HCT116 (cell line): ENCODE measurements around the gene ZNF12. TPM values are rescaled to one million over a fixed set of nuclear protein-coding genes. Genes with fewer than 3 reads are reported as not detected.
A peak's percentile ranks its signal among the peaks of the same experiment; 100 is the strongest.
"Not testable (repeated sequence)": the region's sequence is repeated elsewhere in the genome, so short reads cannot be mapped to it uniquely, and the experiment has no call there.

Experiments
- ATAC-seq: fragments of 200-7000 bp; cut with Tn5 transposase; 2 replicates; pipeline ENCODE4 v1.9.1; 2020; ENCODE audit warnings: mild to moderate bottlenecking, moderate library complexity
- BruUV-seq: library from RNA; stranded (reverse); fragments of 400-500 nt; replicated peaks from 2 replicates; lab custom pipeline; 2021; lab: Mats Ljungman, UMichigan
- CTCF ChIA-PET: fragments of 300-600 bp; sonication (Branson Sonifier 250); formaldehyde crosslinking; loops from one replicate; lab custom pipeline; 2021; ENCODE audit warnings: antibody characterized with exemption; lab: Charles Lee
- POLR2A ChIA-PET: fragments of 300-600, 350-600 bp; sonication (Branson Sonifier 250); formaldehyde crosslinking; loops from one replicate; lab custom pipeline; 2021; ENCODE audit warnings: antibody characterized with exemption; lab: Charles Lee
- RAD21 ChIA-PET, 2 experiments: fragments of 300-600 bp; sonication (Branson Sonifier 250); formaldehyde crosslinking; loops; one replicate each; lab custom pipeline; 2023; ENCODE audit warnings: low total read pairs in 2 of 2; ENCODE audit not compliant: uncharacterized antibody in 2 of 2, unreplicated experiment in 2 of 2, low non-redundant PET in 1 of 2; lab: Charles Lee
- DNase-seq: peaks from one replicate; pipeline ENCODE4 v3.0.0-alpha.2; 2010; ENCODE audit warnings: low read depth, low spot score
- H2AFZ ChIP-seq: fragments of 200-600 bp; shearing (Covaris generic), sonication (generic); 2 replicates; pipeline ENCODE4 v1.6.1; 2017; ENCODE audit warnings: low read depth, mixed run types, mixed read lengths, antibody characterized with exemption, low read length; ENCODE audit not compliant: poor library complexity, severe bottlenecking
- H3K27ac ChIP-seq: 2 replicates; pipeline ENCODE4 v1.5.1; 2012; ENCODE audit warnings: low read depth, low read length
- H3K27me3 ChIP-seq: fragments of 200-600 bp; sonication (generic); 2 replicates; pipeline ENCODE4 v1.6.1; 2016; ENCODE audit warnings: mixed run types, low read length, mixed read lengths; ENCODE audit not compliant: insufficient read depth
- H3K36me3 ChIP-seq, 2 experiments: fragments of 200-500 bp in 1 of 2; fragments of 200-600 bp in 1 of 2; sonication (Bioruptor generic) in 1 of 2; sonication (generic) in 1 of 2; 2 replicates each; pipeline versions ENCODE4 v1.5.1 to v1.6.1; 2014 to 2016; ENCODE audit warnings: low read length in 2 of 2, inconsistent platforms in 1 of 2, mixed read lengths in 1 of 2, mixed run types in 1 of 2; ENCODE audit not compliant: insufficient read depth in 2 of 2, control insufficient read depth in 1 of 2
- H3K4me1 ChIP-seq, 2 experiments: fragments of 200-600 bp in 1 of 2; sonication (generic) in 1 of 2; 2 replicates each; pipeline versions ENCODE4 v1.5.1 to v1.6.1; 2012 to 2017; ENCODE audit warnings: low read length in 2 of 2, inconsistent platforms in 1 of 2, mild to moderate bottlenecking in 1 of 2, mixed read lengths in 1 of 2, mixed run types in 1 of 2, moderate library complexity in 1 of 2; ENCODE audit not compliant: insufficient read depth in 2 of 2, control insufficient read depth in 1 of 2
- H3K4me2 ChIP-seq: fragments of 200-600 bp; sonication (generic); 2 replicates; pipeline ENCODE4 v1.6.1; 2017; ENCODE audit warnings: mixed run types, low read length, mixed read lengths
- H3K4me3 ChIP-seq, 2 experiments: fragments of 200-600 bp in 1 of 2; sonication (generic) in 1 of 2; replicated peaks in 1 of 2; 2 replicates each; pipeline ENCODE4 v1.5.1; 2011 to 2016; ENCODE audit warnings: low read length in 2 of 2, control low read depth in 1 of 2, low read depth in 1 of 2, mild to moderate bottlenecking in 1 of 2, mixed read lengths in 1 of 2, mixed run types in 1 of 2
- H3K79me2 ChIP-seq: fragments of 200-600 bp; sonication (generic); 2 replicates; pipeline ENCODE4 v1.6.1; 2017; ENCODE audit warnings: mild to moderate bottlenecking, mixed run types, low read length, moderate library complexity, mixed read lengths; ENCODE audit not compliant: insufficient read depth
- H3K9ac ChIP-seq: fragments of 200-600 bp; sonication (generic); 2 replicates; pipeline ENCODE4 v1.6.1; 2016; ENCODE audit warnings: low read length, mixed read lengths
- H3K9me2 ChIP-seq: fragments of 200-600 bp; sonication (generic), shearing (Covaris generic); 2 replicates; pipeline ENCODE4 v1.6.1; 2017; ENCODE audit warnings: mixed run types, mild to moderate bottlenecking, moderate library complexity; ENCODE audit not compliant: insufficient read depth
- H3K9me3 ChIP-seq, 2 experiments: fragments of 200-500 bp in 1 of 2; fragments of 200-600 bp in 1 of 2; sonication (Bioruptor generic) in 1 of 2; sonication (generic) in 1 of 2; 2 replicates each; pipeline ENCODE4 v1.6.1; 2014 to 2017; ENCODE audit warnings: low read length in 2 of 2, mixed read lengths in 2 of 2, inconsistent platforms in 1 of 2, low read depth in 1 of 2, mild to moderate bottlenecking in 1 of 2, mixed run types in 1 of 2, moderate library complexity in 1 of 2; ENCODE audit not compliant: control insufficient read depth in 1 of 2, insufficient read depth in 1 of 2
- H4K20me1 ChIP-seq: fragments of 200-600 bp; sonication (generic), shearing (Covaris generic); 2 replicates; pipeline ENCODE4 v1.6.1; 2017; ENCODE audit warnings: mixed run types, mild to moderate bottlenecking, moderate library complexity; ENCODE audit not compliant: insufficient read depth
- CEBPB ChIP-seq: IDR thresholded peaks from 2 replicates; pipeline ENCODE4 v1.6.1; 2012; ENCODE audit warnings: low read depth
- EGR1 ChIP-seq: IDR thresholded peaks from 2 replicates; pipeline ENCODE4 v1.6.1; 2012; ENCODE audit warnings: low read depth
- POLR2A ChIP-seq: IDR thresholded peaks from 2 replicates; pipeline ENCODE4 v1.7.0; 2011; ENCODE audit warnings: borderline replicate concordance; ENCODE audit not compliant: insufficient read depth, insufficient read length; ENCODE audit errors: extremely low read depth
- YY1 ChIP-seq: IDR thresholded peaks from 2 replicates; pipeline ENCODE4 v1.6.1; 2011; ENCODE audit warnings: low read length, low read depth, moderate library complexity, mild to moderate bottlenecking; ENCODE audit not compliant: insufficient replicate concordance; ENCODE audit errors: extremely low read depth
- ZNF274 ChIP-seq: fragments of 200-500 bp; sonication (Bioruptor generic); IDR thresholded peaks from 2 replicates; pipeline ENCODE4 v1.6.1; 2014; ENCODE audit warnings: mild to moderate bottlenecking, low read depth, low read length, inconsistent platforms
- intact Hi-C: fragments of 100-400 bp; cut with micrococcal nuclease; formaldehyde crosslinking; loops from 2 replicates; pipeline ENCODE4 v1.10.0; 2022
- total RNA-seq: library from RNA; stranded (reverse); gene quantifications from one replicate; pipeline ENCODE4 v1.2.1, GENCODE V29; 2021; ENCODE audit not compliant: unreplicated experiment
- TF ChIP-seq, protein P1 (sequence below): IDR thresholded peaks from 2 replicates; pipeline ENCODE4 v1.6.1; 2012; ENCODE audit warnings: low read depth
- TF ChIP-seq, protein P2 (sequence below): IDR thresholded peaks from 2 replicates; pipeline ENCODE4 v1.6.1; 2011; ENCODE audit warnings: mild to moderate bottlenecking, low read length, moderate library complexity; ENCODE audit not compliant: insufficient replicate concordance; ENCODE audit errors: extremely low read depth

The ZNF12 gene
- total RNA-seq, 1 experiment from 2014 or later, result 19.0 TPM

- TF ChIP-seq, protein P1, sequence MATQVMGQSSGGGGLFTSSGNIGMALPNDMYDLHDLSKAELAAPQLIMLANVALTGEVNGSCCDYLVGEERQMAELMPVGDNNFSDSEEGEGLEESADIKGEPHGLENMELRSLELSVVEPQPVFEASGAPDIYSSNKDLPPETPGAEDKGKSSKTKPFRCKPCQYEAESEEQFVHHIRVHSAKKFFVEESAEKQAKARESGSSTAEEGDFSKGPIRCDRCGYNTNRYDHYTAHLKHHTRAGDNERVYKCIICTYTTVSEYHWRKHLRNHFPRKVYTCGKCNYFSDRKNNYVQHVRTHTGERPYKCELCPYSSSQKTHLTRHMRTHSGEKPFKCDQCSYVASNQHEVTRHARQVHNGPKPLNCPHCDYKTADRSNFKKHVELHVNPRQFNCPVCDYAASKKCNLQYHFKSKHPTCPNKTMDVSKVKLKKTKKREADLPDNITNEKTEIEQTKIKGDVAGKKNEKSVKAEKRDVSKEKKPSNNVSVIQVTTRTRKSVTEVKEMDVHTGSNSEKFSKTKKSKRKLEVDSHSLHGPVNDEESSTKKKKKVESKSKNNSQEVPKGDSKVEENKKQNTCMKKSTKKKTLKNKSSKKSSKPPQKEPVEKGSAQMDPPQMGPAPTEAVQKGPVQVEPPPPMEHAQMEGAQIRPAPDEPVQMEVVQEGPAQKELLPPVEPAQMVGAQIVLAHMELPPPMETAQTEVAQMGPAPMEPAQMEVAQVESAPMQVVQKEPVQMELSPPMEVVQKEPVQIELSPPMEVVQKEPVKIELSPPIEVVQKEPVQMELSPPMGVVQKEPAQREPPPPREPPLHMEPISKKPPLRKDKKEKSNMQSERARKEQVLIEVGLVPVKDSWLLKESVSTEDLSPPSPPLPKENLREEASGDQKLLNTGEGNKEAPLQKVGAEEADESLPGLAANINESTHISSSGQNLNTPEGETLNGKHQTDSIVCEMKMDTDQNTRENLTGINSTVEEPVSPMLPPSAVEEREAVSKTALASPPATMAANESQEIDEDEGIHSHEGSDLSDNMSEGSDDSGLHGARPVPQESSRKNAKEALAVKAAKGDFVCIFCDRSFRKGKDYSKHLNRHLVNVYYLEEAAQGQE, result no peak
- TF ChIP-seq, protein P2, sequence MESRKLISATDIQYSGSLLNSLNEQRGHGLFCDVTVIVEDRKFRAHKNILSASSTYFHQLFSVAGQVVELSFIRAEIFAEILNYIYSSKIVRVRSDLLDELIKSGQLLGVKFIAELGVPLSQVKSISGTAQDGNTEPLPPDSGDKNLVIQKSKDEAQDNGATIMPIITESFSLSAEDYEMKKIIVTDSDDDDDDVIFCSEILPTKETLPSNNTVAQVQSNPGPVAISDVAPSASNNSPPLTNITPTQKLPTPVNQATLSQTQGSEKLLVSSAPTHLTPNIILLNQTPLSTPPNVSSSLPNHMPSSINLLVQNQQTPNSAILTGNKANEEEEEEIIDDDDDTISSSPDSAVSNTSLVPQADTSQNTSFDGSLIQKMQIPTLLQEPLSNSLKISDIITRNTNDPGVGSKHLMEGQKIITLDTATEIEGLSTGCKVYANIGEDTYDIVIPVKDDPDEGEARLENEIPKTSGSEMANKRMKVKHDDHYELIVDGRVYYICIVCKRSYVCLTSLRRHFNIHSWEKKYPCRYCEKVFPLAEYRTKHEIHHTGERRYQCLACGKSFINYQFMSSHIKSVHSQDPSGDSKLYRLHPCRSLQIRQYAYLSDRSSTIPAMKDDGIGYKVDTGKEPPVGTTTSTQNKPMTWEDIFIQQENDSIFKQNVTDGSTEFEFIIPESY, result no peak
- TF ChIP-seq POLR2A (no peak), CEBPB (no peak), EGR1 (no peak)
These were observed 26.6 kb downstream of the ZNF12 start (continued) for GRCh38 chr7:6680146-6680545.

DNA sequence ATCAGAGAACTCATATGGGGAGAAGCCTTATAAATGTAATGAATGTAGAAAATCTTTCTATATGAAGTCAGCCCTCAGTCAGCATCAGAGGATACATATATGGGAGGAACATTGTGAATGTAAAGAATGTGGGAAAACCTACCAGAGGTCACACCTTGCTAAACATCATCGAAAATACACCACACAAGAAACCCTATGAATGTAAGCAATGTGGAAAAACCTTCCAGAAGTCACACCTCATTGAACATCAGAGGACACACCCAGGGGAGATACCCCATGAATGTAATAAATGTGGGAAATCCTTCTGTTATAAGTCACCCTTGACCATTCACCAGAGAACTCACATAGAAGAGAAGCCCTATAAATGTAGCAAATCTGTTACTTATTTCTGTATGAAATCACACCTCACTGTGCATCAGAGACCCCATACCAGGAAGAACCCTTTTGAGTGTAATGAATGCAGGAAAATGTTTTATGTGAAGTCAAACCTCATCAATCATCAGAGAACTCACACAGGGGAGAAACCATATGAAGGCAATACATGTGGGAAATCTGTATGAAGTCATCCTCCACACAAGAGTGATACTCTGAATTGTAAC is 30.8 kb downstream of the ZNF12 start:
- Histone ChIP-seq H3K9me3 (peaks cover 37 to 51% of the 10 kb centered on the region in 2 experiments; a peak in 3 of 4 replicates), H3K4me1 (no peaks in the 10 kb centered on the region)
- no peak for ATAC-seq

GRCh38 chr7:6670851-6671250 is 35.9 kb downstream of the ZNF12 start:
- H3K9me3 ChIP-seq, result peaks cover 25 to 26% of the 10 kb centered on the region in 2 experiments; a peak in 3 of 4 replicates
- H3K4me2 ChIP-seq, RAD21 ChIA-PET, H3K4me1 ChIP-seq, H3K9ac ChIP-seq, H3K27me3 ChIP-seq, H3K9me2 ChIP-seq, H4K20me1 ChIP-seq, H3K36me3 ChIP-seq, DNase-seq, H2AFZ ChIP-seq, BruUV-seq, ATAC-seq, H3K27ac ChIP-seq, H3K79me2 ChIP-seq, H3K4me3 ChIP-seq, intact Hi-C loops, CTCF ChIA-PET, POLR2A ChIA-PET: not testable (repeated sequence)

More for the DNA sequence above, 30.8 kb downstream of the ZNF12 start:
- Histone ChIP-seq H2AFZ (no peak overlapping the region), H3K4me3 (no peak overlapping the region), H3K27ac (no peak overlapping the region), H3K79me2 (no peaks in the 10 kb centered on the region), H4K20me1 (no peaks in the 10 kb centered on the region), H3K9me2 (no peaks in the 10 kb centered on the region), H3K4me2 (no peak overlapping the region), H3K36me3 (no peaks in the 10 kb centered on the region), H3K27me3 (no peaks in the 10 kb centered on the region), H3K9ac (no peak overlapping the region)
- BruUV-seq, result no TSS peak
- intact Hi-C loops, result no loop called here
- no peak for DNase-seq
- ChIA-PET RAD21 (no interaction called here), POLR2A (no interaction called here)
- TF ChIP-seq YY1, result no peak
- peak; percentile 84 for TF ChIP-seq ZNF274
- TF ChIP-seq, all 23 proteins: peak for 1
- CTCF ChIA-PET, result no interaction called here
